ENCODE results near the gene CCR4. TPM values are rescaled to one million over a fixed set of nuclear protein-coding genes. Genes with fewer than 3 reads are reported as not detected.

The CCR4 gene
- total and polyA plus RNA-seq, 9 of the 15 experiments (the other 6 are each of a cell fraction or from before 2014, with no cell fraction given), result 0.04 to 0.47 (median 0.25) TPM; not detected in 1

GRCh38 chr3:32934150-32934742 lies 17.2 kb upstream of the CCR4 start (continued):
- TF ChIP-seq BRF2 (IDR thresholded peaks at IDR 0.05; ENCODE audit: borderline replicate concordance, insufficient read depth, insufficient read length) (no peak), POLR2A (conservative IDR thresholded peaks at IDR 0.05) (no peak), POLR2AphosphoS2 (IDR thresholded peaks at IDR 0.05; ENCODE audit: low read length) (no peak), ZNF197 (CRISPR knock-in tag; IDR thresholded peaks at IDR 0.05; ENCODE audit: low read depth) (no peak), MEF2D (tag; conservative IDR thresholded peaks at IDR 0.05; ENCODE audit: low read depth) (no peak), RAD21 (CRISPR knock-in tag; conservative IDR thresholded peaks at IDR 0.05 in 1 of 2, IDR thresholded peaks at IDR 0.05 in 1 of 2) (peak; percentile 83 to 91), NFE2 (IDR thresholded peaks at IDR 0.05; ENCODE audit: low read depth) (no peak), C11orf30 (IDR thresholded peaks at IDR 0.05; ENCODE audit: low read depth) (peak; percentile 36; the same call in 1 of the 2 replicates), ZBED1 (IDR thresholded peaks at IDR 0.05) (no peak), ZNF384 (IDR thresholded peaks at IDR 0.05; ENCODE audit: low read depth, low read length) (peak; percentile 27; the same call in 1 of the 2 replicates)

GRCh38 chr3:32937331-32937730 lies 14.1 kb upstream of the CCR4 start:
- Histone ChIP-seq H3K4me1 (replicated peaks in 1 of 2; ENCODE audit: control insufficient read depth in 2 of 2, insufficient read depth in 2 of 2, low read length in 2 of 2) (no peaks in the 10 kb centered on the region; a peak in 1 of 5 replicates), H3K79me2 (ENCODE audit: control insufficient read depth, insufficient read depth, low read length) (no peaks in the 10 kb centered on the region), H2AFZ (ENCODE audit: low read depth, low read length) (0 out of 2 replicates have a peak overlapping the region, but pooled peaks have one; percentile 8), H3K9me1 (ENCODE audit: control insufficient read depth, insufficient read depth, low read length) (no peaks in the 10 kb centered on the region), H3K9ac (ENCODE audit: insufficient read depth in 1 of 2, low read depth in 2 of 2, low read length in 2 of 2) (no peak overlapping the region), H3K27me3 (ENCODE audit: control insufficient read depth in 2 of 2, insufficient read depth in 2 of 2, low read length in 2 of 2) (no peaks in the 10 kb centered on the region; a peak in 1 of 5 replicates), H3K4me2 (ENCODE audit: insufficient read depth, low read length) (no peak overlapping the region), H3K9me3 (replicated peaks; ENCODE audit: control insufficient read depth, insufficient read depth, low read depth, low read length) (no peaks in the 10 kb centered on the region; the same call in 1 of the 2 replicates), H3K27ac (ENCODE audit: extremely low read depth, low read depth, low read length) (no peak overlapping the region), H4K20me1 (replicated peaks; ENCODE audit: control insufficient read depth, insufficient read depth, low read length) (no peaks in the 10 kb centered on the region), H3K36me3 (ENCODE audit: control insufficient read depth, insufficient read depth, low read length) (no peaks in the 10 kb centered on the region), H3K4me3 (no peak overlapping the region)
- no TSS peak for BruUV-seq (replicated peaks)
- intact Hi-C loops (cut with micrococcal nuclease) (loop anchor here (10.0 kb wide), 1 partner anchor 273 kb away; no protein-coding TSS in a partner anchor), in situ Hi-C loops (cut with MboI) (no loop called here)
- POLR2A ChIA-PET, result no interaction called here
- FAIRE-seq (no peak), DNase-seq (ENCODE audit: extremely low read depth in 1 of 4, low spot score in 3 of 4) (no peak), ATAC-seq (peak; percentile 75)
- WGBS (ENCODE audit: insufficient coverage, low coverage, missing lambda C conversion rate), result 10% methylated on average over 2 of the region's 2 CpGs
- CTCF ChIA-PET (ENCODE audit: low intra/inter-chr PET ratio), result no interaction called here
- TF ChIP-seq PTRF (tag; IDR thresholded peaks at IDR 0.05) (no peak), PKNOX1 (IDR thresholded peaks at IDR 0.05) (0 out of 2 replicates have a peak, but pooled peaks have one; percentile 8), TFAM (CRISPR knock-in tag; conservative IDR thresholded peaks at IDR 0.05) (no peak), ZNF511 (CRISPR knock-in tag; IDR thresholded peaks at IDR 0.05) (no peak)
- TF ChIP-seq, protein P1, sequence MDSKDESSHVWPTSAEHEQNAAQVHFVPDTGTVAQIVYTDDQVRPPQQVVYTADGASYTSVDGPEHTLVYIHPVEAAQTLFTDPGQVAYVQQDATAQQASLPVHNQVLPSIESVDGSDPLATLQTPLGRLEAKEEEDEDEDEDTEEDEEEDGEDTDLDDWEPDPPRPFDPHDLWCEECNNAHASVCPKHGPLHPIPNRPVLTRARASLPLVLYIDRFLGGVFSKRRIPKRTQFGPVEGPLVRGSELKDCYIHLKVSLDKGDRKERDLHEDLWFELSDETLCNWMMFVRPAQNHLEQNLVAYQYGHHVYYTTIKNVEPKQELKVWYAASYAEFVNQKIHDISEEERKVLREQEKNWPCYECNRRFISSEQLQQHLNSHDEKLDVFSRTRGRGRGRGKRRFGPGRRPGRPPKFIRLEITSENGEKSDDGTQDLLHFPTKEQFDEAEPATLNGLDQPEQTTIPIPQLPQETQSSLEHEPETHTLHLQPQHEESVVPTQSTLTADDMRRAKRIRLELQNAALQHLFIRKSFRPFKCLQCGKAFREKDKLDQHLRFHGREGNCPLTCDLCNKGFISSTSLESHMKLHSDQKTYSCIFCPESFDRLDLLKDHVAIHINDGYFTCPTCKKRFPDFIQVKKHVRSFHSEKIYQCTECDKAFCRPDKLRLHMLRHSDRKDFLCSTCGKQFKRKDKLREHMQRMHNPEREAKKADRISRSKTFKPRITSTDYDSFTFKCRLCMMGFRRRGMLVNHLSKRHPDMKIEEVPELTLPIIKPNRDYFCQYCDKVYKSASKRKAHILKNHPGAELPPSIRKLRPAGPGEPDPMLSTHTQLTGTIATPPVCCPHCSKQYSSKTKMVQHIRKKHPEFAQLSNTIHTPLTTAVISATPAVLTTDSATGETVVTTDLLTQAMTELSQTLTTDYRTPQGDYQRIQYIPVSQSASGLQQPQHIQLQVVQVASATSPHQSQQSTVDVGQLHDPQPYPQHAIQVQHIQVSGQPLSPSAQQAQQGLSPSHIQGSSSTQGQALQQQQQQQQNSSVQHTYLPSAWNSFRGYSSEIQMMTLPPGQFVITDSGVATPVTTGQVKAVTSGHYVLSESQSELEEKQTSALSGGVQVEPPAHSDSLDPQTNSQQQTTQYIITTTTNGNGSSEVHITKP (IDR thresholded peaks at IDR 0.05; ENCODE audit: partially characterized antibody), result peak; percentile 14

Measured in K562 (cell line).